NCI-H524 (cell line): ENCODE data around the gene OR10V1.
A peak's percentile ranks its signal among the peaks of the same experiment; 100 is the strongest.

Experiments
- DNase-seq, 2 experiments: peaks; one replicate each; lab custom pipeline; 2025; lab: John Stamatoyannopoulos, UW

Gene OR10V1, protein sequence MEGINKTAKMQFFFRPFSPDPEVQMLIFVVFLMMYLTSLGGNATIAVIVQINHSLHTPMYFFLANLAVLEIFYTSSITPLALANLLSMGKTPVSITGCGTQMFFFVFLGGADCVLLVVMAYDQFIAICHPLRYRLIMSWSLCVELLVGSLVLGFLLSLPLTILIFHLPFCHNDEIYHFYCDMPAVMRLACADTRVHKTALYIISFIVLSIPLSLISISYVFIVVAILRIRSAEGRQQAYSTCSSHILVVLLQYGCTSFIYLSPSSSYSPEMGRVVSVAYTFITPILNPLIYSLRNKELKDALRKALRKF

GRCh38 chr11:59713745-59714144 is at the start of gene OR10V1:
Gene OR10V1, minus strand, starts transcription at chr11:59713845. Its CDS starts 0 bp downstream, at chr11:59713845.
- no peak for DNase-seq

- DNase-seq = peak; percentile 79 to 93
Observed at GRCh38 chr11:59761993-59762392, 48.3 kb upstream of the OR10V1 start.

GRCh38 chr11:59760771-59761170 is 47.1 kb upstream of the OR10V1 start:
- no peak for DNase-seq

- peak; percentile 63 to 81 for DNase-seq
Observed at GRCh38 chr11:59759900-59760299, 46.3 kb upstream of the OR10V1 start.

- no peak for DNase-seq
Observed at GRCh38 chr11:59758401-59759037, 44.9 kb upstream of the OR10V1 start.

GRCh38 chr11:59756845-59757244 is 43.2 kb upstream of the OR10V1 start:
- DNase-seq = no peak

GRCh38 chr11:59756558-59756840 is 42.9 kb upstream of the OR10V1 start:
- no peak for DNase-seq

DNA sequence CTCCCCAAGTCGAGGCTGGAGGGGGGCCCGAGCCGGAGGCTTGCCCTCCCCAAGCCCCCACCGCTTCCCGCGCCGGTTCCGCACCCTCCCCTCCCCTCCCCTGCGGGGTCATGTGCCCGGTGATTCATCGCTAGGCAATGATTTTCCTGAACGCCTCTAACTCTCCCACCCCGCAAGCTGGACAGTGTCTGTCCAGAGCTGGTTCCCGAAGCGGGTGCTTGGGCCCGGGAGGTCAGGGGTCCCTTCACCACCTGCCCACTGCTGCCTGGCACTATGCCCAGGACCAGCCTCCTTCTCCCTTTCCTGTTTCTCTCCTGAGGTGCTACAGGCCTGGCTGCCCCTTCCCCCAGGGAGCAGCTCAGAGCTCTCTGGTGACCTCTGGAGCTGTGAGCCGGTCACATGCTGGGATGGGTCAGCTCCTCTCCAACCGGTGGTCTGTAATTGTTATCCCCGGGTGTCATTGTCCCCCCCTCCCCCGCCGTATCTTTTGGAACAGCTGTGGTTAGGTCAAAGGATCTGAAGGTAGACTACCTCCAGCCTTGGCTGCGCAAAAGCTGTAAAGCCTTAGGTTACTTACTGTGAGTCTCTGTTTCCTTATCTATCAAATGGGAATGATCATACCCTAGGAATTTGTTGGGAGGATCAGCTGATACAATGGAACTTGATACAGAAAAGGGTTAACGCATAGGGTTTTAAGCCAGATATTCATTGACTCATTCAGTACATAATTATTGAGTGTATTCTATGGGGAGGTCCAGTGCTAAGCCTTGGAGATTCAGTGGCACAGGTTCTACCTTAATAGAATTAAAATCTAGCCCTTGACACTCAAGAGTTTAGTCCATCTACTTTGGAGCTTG is 42.3 kb upstream of the OR10V1 start:
- DNase-seq = peak; percentile 8 to 41

- DNase-seq = peak; percentile 59 to 83
Observed at GRCh38 chr11:59754859-59755700, 41.4 kb upstream of the OR10V1 start, which contains the start of gene STX3. Gene STX3, plus strand, starts transcription at chr11:59755376. Its CDS starts 230 bp downstream, at chr11:59755606.

DNA sequence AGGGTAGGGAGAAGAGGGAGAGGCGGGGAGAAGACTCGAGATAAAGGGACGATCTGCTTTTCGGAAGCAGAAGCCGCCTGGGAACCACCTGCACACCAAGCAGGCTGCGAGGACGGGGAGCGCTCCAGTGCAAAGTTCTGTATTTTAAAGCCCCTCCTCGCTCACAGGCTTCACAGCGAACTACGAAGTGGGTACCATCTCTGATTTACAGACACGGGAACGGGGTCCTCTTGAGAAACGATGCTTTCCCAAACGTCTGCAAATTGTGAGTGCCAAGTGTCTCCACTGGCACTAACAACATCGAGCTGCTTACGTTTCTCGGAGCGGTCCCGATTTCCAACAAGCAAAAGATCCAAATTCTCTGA is 40.8 kb upstream of the OR10V1 start:
- DNase-seq = peak in 1 of 2 experiments; percentile 30

GRCh38 chr11:59753650-59754493 is 40.2 kb upstream of the OR10V1 start:
- peak; percentile 60 to 78 for DNase-seq

- no peak for DNase-seq
Observed at GRCh38 chr11:59746111-59746510, 32.5 kb upstream of the OR10V1 start.

DNA sequence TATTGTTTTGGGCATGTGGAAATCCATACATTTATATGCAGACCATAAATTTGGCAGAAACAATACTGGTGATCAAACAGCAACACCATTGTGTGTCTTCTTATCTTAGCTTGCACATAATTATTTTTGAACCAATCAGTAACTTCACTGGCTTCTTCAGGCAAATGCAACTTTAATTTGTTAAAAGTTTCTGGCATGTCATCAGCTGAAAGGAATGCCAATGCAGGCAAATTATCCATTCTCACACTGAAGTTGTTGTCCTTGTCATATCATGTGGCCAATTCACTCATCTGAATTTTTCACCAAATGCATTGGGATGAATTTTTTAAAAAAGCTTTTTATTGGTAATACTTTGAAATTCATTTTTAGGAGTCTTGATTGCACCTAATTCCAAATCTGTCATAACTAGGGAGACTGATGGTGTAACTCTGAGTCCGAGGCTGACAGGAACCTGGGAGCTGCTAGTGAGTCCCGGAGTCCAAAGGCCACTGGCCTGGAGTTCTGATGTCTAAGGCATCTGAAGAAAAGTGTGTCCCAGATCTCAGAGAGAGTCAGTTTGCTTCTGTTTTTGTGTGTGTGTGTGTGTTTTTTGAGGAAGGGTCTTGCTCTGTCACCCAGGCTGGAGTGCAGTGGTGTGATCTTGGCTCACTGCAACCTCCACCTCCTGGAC is 17.4 kb upstream of the OR10V1 start:
- DNase-seq = no peak

- no peak for DNase-seq
Observed at GRCh38 chr11:59729834-59730233, 16.2 kb upstream of the OR10V1 start.

GRCh38 chr11:59728913-59729312 is 15.3 kb upstream of the OR10V1 start:
- no peak for DNase-seq

DNA sequence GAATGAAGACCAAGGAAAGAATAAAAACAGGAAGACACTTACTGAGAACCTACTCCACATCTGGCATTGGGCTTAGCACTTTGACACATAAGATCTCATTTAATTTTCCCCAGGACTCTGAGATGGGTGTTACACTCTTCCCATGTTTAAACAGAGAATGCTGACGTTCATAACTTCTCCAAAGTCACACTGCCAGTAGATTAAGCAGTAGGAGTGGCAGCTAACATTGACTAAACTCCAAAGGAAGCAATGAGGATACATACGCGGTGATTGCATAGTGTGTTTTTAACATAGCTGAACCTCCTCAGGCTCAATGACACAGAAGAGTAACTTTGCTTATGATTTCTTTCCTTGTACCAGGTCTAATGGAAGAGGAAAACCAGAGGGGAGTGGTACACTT is 14.5 kb upstream of the OR10V1 start:
- DNase-seq = no peak

- no peak for DNase-seq
Observed at GRCh38 chr11:59727426-59727825, 13.8 kb upstream of the OR10V1 start.

DNA sequence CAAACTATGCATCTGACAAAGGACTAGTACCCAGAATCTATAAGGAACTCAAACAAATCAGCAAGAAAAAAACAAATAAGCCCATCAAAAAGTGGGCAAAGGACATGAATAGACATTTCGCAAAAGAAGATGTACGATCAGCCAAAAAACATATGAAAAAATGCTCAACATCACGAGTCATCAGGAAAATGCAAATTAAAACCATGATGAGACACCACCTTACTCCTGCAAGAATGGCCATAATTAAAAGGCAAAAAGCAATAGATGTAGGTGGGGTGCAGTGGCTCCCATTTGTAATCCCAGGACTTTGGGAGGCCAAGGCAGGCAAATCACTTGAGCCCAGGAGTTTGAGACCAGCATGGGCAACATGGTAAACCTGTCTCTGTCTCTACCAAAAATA is 10.4 kb upstream of the OR10V1 start:
- DNase-seq = no peak

GRCh38 chr11:59719556-59719955 is 5.9 kb upstream of the OR10V1 start:
- DNase-seq = no peak

DNA sequence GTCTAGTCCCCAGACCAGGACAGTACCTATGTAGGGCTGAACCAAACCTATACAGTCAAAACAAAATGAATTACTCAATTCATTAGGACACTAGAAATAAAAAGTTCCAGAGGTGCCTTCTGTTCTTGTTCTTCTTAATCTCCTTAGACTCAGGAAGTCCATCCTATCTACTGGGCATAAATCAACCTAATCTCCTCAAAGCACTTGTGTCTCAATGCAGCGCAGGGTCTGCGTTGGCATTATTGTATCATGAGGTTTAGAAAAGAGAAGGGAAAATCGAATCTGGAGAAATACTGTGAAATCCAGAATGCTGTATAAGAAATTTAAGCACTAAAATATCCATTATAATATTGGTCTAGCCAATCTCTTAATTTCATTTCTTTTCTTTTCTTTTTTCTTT is 2.4 kb upstream of the OR10V1 start:
- DNase-seq = peak in 1 of 2 experiments; percentile 49
